ENCODE results near the gene LRRC37B.
"Not testable (repeated sequence)": the region's sequence is repeated elsewhere in the genome, so short reads cannot be mapped to it uniquely, and the experiment has no call there.

DNA sequence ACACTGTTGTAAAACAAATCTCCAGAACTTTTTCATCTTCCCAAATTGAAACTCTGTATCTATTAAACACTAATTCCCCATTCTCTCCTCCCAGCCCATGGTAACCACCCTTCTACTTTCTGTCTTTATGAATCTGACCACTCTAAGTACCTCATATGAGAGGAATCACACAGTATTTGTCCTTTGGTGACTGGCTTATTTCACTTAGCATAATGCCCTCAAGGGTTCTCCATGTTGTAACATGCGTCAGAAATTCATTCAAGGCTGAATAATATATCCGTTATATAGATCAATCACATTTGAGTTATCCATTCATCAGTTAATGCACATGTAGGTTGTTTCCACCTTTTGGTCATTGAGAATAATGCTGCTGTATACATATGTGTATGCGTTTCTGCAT lies 48.2 kb downstream of the LRRC37B start:
- TF ChIP-seq, protein P1, sequence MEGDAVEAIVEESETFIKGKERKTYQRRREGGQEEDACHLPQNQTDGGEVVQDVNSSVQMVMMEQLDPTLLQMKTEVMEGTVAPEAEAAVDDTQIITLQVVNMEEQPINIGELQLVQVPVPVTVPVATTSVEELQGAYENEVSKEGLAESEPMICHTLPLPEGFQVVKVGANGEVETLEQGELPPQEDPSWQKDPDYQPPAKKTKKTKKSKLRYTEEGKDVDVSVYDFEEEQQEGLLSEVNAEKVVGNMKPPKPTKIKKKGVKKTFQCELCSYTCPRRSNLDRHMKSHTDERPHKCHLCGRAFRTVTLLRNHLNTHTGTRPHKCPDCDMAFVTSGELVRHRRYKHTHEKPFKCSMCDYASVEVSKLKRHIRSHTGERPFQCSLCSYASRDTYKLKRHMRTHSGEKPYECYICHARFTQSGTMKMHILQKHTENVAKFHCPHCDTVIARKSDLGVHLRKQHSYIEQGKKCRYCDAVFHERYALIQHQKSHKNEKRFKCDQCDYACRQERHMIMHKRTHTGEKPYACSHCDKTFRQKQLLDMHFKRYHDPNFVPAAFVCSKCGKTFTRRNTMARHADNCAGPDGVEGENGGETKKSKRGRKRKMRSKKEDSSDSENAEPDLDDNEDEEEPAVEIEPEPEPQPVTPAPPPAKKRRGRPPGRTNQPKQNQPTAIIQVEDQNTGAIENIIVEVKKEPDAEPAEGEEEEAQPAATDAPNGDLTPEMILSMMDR (conservative IDR thresholded peaks at IDR 0.05 in 1 of 2, IDR thresholded peaks at IDR 0.05 in 1 of 2; ENCODE audit: extremely low read depth in 1 of 2, insufficient read depth in 1 of 2, low read depth in 1 of 2, low read length in 2 of 2), result not testable (repeated sequence)
- TF ChIP-seq EZH2 (IDR thresholded peaks at IDR 0.05; ENCODE audit: borderline replicate concordance, low read length), result not testable (repeated sequence)
